Measurements from ENCODE around the gene TPGS2. TPM values are rescaled to one million over a fixed set of nuclear protein-coding genes. Genes with fewer than 3 reads are reported as not detected.

Gene TPGS2
- total and polyA plus RNA-seq, 10 donors, result 23.5 to 93.3 (median 37.9) TPM

DNA sequence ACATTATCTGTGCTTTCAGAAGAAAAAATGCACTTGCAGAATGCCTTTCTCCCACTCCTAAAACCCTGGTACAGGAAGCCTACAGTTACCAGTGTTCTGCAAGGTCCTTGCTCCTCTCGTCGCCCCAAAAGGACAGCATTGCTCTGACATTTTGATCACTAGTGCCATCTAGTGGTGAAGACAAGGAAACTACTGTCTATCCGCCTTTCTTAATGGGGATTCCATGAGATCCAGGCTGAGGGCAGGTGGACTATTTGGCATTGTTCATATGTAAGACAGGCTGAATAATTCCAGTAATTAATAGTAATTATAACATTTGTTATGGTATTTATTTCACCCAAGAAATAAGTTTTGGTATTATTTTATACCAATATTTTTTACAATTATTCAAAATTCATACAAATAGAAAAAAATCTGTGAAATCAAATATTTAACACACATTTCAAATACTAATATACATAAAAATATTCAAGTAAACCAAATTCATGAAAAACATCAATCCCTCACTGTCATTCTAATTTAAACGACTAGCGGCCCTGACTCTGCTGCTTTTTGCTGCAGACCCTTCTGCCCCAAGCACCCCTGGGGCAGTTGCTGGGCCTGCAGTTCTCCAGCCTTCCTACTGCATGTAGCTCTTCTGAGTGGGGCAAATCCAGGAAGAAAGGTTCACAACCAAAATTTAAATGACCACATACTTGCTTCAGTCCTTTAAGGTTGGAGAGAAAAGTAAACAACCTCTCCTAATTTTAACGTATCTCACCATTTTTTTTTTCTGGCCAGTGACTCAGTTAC lies 19.0 kb downstream of the TPGS2 start:
- H3K27me3 ChIP-seq (replicated peaks in 1 of 7), result no peaks in the 10 kb centered on the region
- intact Hi-C loops (cut with DNase I; ENCODE audit: low total_unique reads), result no loop called here
- peaks cover 0 to 16% (median 7%) of the 10 kb centered on the region in 6 donors for H3K4me1 ChIP-seq
- no peak for DNase-seq
- no peak overlapping the region for H3K4me3 ChIP-seq
- H3K36me3 ChIP-seq, result peaks cover 0 to 82% (median 25%) of the 10 kb centered on the region in 6 donors
- no peak overlapping the region for H3K27ac ChIP-seq
- no peaks in the 10 kb centered on the region for H3K9me3 ChIP-seq
- TF ChIP-seq POLR2A (IDR thresholded peaks at IDR 0.05), result no peak
- TF ChIP-seq, protein P1, sequence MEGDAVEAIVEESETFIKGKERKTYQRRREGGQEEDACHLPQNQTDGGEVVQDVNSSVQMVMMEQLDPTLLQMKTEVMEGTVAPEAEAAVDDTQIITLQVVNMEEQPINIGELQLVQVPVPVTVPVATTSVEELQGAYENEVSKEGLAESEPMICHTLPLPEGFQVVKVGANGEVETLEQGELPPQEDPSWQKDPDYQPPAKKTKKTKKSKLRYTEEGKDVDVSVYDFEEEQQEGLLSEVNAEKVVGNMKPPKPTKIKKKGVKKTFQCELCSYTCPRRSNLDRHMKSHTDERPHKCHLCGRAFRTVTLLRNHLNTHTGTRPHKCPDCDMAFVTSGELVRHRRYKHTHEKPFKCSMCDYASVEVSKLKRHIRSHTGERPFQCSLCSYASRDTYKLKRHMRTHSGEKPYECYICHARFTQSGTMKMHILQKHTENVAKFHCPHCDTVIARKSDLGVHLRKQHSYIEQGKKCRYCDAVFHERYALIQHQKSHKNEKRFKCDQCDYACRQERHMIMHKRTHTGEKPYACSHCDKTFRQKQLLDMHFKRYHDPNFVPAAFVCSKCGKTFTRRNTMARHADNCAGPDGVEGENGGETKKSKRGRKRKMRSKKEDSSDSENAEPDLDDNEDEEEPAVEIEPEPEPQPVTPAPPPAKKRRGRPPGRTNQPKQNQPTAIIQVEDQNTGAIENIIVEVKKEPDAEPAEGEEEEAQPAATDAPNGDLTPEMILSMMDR (IDR thresholded peaks at IDR 0.05 in 8 of 11, conservative IDR thresholded peaks at IDR 0.05 in 3 of 11), result peak; percentile 24 to 87 (median 74)
- 46 to 48% (median 47%) methylated on average over 6 of the region's 6 CpGs for WGBS, 5 donors

DNA sequence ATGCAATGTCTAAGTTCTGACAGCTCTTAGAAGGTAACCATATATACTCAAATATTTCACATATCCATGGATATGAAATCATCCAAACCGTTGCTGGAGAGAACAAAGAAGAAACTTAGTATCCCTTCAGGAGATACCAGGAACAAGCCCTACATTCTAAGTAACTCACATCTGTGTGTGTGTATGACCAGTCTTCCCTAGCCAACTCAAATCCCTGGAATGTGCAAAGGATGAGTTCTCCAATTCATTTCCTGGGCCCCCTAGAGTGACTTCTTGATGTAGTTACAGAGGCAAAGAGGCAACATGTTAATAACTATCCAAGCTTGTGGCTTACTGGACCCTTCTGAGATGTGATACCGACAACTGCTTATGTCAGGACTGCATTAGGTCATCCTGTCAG lies 20.1 kb downstream of the TPGS2 start:
- intact Hi-C loops (cut with DNase I; ENCODE audit: low total_unique reads), result no loop called here
- Histone ChIP-seq H3K9me3 (no peaks in the 10 kb centered on the region), H3K36me3 (peaks cover 5 to 82% (median 33%) of the 10 kb centered on the region in 6 donors), H3K27me3 (replicated peaks in 1 of 7) (no peaks in the 10 kb centered on the region), H3K27ac (no peak overlapping the region), H3K4me1 (peaks cover 0 to 16% (median 7%) of the 10 kb centered on the region in 6 donors), H3K4me3 (no peak overlapping the region)
- TF ChIP-seq POLR2AphosphoS5 (IDR thresholded peaks at IDR 0.05) (no peak), POLR2A (IDR thresholded peaks at IDR 0.05) (no peak)
- TF ChIP-seq, protein P1 (IDR thresholded peaks at IDR 0.05 in 8 of 11, conservative IDR thresholded peaks at IDR 0.05 in 3 of 11), result no peak
- no peak for DNase-seq
- 92 to 97% (median 95%) methylated on average over 2 of the region's 2 CpGs for WGBS, 5 donors

DNA sequence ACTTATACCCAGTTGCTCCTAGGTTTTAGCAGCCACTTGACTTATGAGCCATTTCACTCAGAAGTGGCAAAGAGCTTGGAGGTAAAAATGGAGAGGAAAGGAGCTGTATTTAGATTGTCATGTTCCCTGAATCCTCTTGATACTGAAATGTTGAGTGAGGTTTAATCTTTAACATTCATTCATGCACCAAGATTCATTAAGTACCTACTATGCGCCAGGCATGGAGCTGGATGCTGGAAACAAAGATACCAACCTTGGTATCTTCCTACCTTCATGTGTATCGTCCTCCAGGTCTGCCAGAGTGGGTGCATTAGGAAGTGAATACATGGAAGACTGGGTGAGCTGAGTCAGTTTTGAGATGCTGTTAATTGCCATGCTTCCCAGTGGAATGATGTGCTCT lies 23.7 kb downstream of the TPGS2 start:
- TF ChIP-seq, protein P1 (IDR thresholded peaks at IDR 0.05 in 8 of 11, conservative IDR thresholded peaks at IDR 0.05 in 3 of 11), result no peak
- TF ChIP-seq POLR2A (IDR thresholded peaks at IDR 0.05), result no peak
- TF ChIP-seq POLR2AphosphoS5 (IDR thresholded peaks at IDR 0.05), result no peak
- DNase-seq, result no peak
- Histone ChIP-seq H3K36me3 (peaks cover 5 to 84% (median 53%) of the 10 kb centered on the region in 6 donors), H3K27ac (no peak overlapping the region), H3K9me3 (no peaks in the 10 kb centered on the region), H3K27me3 (replicated peaks in 1 of 7) (no peaks in the 10 kb centered on the region), H3K4me3 (no peak overlapping the region), H3K4me1 (peaks cover 0 to 6% (median 4%) of the 10 kb centered on the region in 6 donors)
- WGBS, 5 donors, result 95 to 99% (median 98%) methylated on average over 2 of the region's 2 CpGs
- intact Hi-C loops (cut with DNase I; ENCODE audit: low total_unique reads), result no loop called here

DNA sequence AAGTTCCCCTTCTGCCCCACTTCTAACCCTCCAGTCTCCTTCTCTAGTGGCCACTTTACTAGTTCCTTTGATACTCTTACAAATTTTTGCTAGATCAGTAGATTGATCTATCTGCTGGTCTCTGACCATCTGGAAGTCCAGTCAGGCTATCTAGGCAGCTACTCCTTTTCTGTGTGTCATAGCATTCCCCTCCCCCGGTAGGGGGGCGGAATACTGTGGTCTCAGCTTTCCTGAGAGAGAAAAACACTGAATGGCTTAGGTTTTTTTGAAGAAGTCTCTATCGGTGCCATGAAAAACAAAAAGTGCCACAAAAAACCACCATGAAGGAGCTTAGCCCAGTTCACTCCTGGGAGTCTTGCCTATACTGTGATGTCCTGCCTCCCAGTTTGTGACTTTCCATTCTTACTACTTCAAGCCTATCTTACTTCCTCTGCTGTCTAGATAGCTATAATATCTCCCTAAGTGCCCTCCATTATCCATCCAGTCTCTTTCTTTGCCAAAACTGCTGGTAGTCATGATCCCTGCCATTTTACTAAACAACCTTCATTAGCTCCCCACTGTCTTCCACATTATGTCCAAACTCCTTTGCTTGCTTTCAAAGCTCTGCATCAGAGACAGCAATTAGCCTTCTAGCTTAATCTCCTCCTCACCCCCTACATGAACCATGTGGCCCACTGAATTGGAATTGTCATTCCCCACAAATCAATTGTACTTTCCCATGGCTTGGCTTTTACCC lies 29.9 kb downstream of the TPGS2 start:
- TF ChIP-seq, protein P1 (IDR thresholded peaks at IDR 0.05 in 8 of 11, conservative IDR thresholded peaks at IDR 0.05 in 3 of 11), result no peak
- TF ChIP-seq POLR2A (IDR thresholded peaks at IDR 0.05), result no peak
- TF ChIP-seq POLR2AphosphoS5 (IDR thresholded peaks at IDR 0.05), result no peak
- no peak for DNase-seq
- H3K36me3 ChIP-seq, result peaks cover 3 to 100% (median 68%) of the 10 kb centered on the region in 6 donors

More for the DNA sequence above, 29.9 kb downstream of the TPGS2 start:
- Histone ChIP-seq H3K9me3 (no peaks in the 10 kb centered on the region), H3K27me3 (replicated peaks in 1 of 7) (no peaks in the 10 kb centered on the region), H3K4me1 (no peaks in the 10 kb centered on the region), H3K27ac (no peak overlapping the region), H3K4me3 (no peak overlapping the region)
- WGBS, 5 donors, result 93 to 99% (median 96%) methylated on average over 3 of the region's 3 CpGs
- intact Hi-C loops (cut with DNase I; ENCODE audit: low total_unique reads), result no loop called here
